Naive thymus-derived CD8-positive, alpha-beta T cell (primary cell): ENCODE results near the gene MPV17L. TPM values are rescaled to one million over a fixed set of nuclear protein-coding genes. Genes with fewer than 3 reads are reported as not detected.

Source experiments
- ATAC-seq, 2 donors: fragments of 150-1000 bp; cut with Tn5 transposase in 1 of 2; sonication (Bioruptor Pico), chemical (Tn5 transposase) in 1 of 2; 1 replicate in 1 of 2; 2 replicates in 1 of 2; pipeline ENCODE4 v1.10.0; 2021; ENCODE audit warnings: mild to moderate bottlenecking in 2 of 2, moderate library complexity in 2 of 2
- POLR2A ChIA-PET: fragments of 350-600 bp; sonication (Branson Sonifier 250); formaldehyde crosslinking; loops from one replicate; lab custom pipeline; 2021; ENCODE audit warnings: antibody characterized with exemption; lab: Charles Lee
- DNase-seq, 10 donors: peaks; one replicate each; pipeline versions ENCODE4 v3.0.0 to v3.0.0-alpha.2; 2020 to 2022
- H3K27ac Mint-ChIP-seq, 10 donors: one replicate each; pipeline ENCODE4 v1.8.0; 2020 to 2022; ENCODE audit warnings: mild to moderate bottlenecking in 10 of 10, mixed read lengths in 10 of 10, moderate library complexity in 4 of 10, inconsistent platforms in 1 of 10
- H3K27me3 Mint-ChIP-seq, 5 donors: one replicate each; pipeline ENCODE4 v1.8.0; 2021 to 2022; ENCODE audit warnings: mixed read lengths in 5 of 5
- H3K36me3 Mint-ChIP-seq, 3 donors: one replicate each; pipeline ENCODE4 v1.8.0; 2020 to 2022; ENCODE audit warnings: mixed read lengths in 3 of 3, mild to moderate bottlenecking in 2 of 3, inconsistent platforms in 1 of 3
- H3K4me1 Mint-ChIP-seq, 4 donors: one replicate each; pipeline ENCODE4 v1.8.0; 2021 to 2022; ENCODE audit warnings: mixed read lengths in 4 of 4
- H3K4me3 Mint-ChIP-seq, 10 donors: one replicate each; pipeline ENCODE4 v1.8.0; 2020 to 2022; ENCODE audit warnings: mild to moderate bottlenecking in 10 of 10, mixed read lengths in 10 of 10, moderate library complexity in 6 of 10, inconsistent platforms in 1 of 10
- H3K9me3 Mint-ChIP-seq, 9 donors: one replicate each; pipeline ENCODE4 v1.8.0; 2020 to 2022; ENCODE audit warnings: mixed read lengths in 9 of 9, mild to moderate bottlenecking in 3 of 9, inconsistent platforms in 1 of 9, moderate library complexity in 1 of 9
- polyA plus RNA-seq, 3 donors: library from polyadenylated mRNA; unstranded; fragments of 300-500 nt; fragmentation: Illumina TruSeq; gene quantifications; one replicate each; pipeline ENCODE4 v1.2.3, GENCODE V29; 2021
- total RNA-seq, 8 experiments: library from RNA in 2 of 8; stranded (reverse) in 2 of 8; gene quantifications; one replicate each; pipeline ENCODE4 v1.2.3 and lab custom pipeline; 2021 to 2026

MPV17L gene
- total and polyA plus RNA-seq, 5 experiments from 2014 or later = not detected

- H3K4me1 Mint-ChIP-seq = no peaks in the 10 kb centered on the region
- H3K4me3 Mint-ChIP-seq = no peak overlapping the region
- H3K36me3 Mint-ChIP-seq = no peaks in the 10 kb centered on the region
- H3K27ac Mint-ChIP-seq = no peak overlapping the region
- ATAC-seq (no peak), DNase-seq (no peak)
- POLR2A ChIA-PET = no interaction called here
- no peaks in the 10 kb centered on the region for H3K9me3 Mint-ChIP-seq
- H3K27me3 Mint-ChIP-seq = peaks cover 0 to 15% (median 0%) of the 10 kb centered on the region in 5 donors
Measured at GRCh38 chr16:15460601-15461000, 65.0 kb downstream of the MPV17L start.

- peaks cover 0 to 15% (median 0%) of the 10 kb centered on the region in 5 donors for H3K27me3 Mint-ChIP-seq
- no peak overlapping the region for H3K4me3 Mint-ChIP-seq
- no peaks in the 10 kb centered on the region for H3K4me1 Mint-ChIP-seq
- DNase-seq (no peak), ATAC-seq (no peak)
- peaks cover 0 to 5% (median 0%) of the 10 kb centered on the region in 9 donors for H3K9me3 Mint-ChIP-seq
- no peak overlapping the region for H3K27ac Mint-ChIP-seq
- no peaks in the 10 kb centered on the region for H3K36me3 Mint-ChIP-seq
- POLR2A ChIA-PET = no interaction called here
Measured at GRCh38 chr16:15461376-15461775, 65.8 kb downstream of the MPV17L start.

Other genes with a start within 250 kb of the MPV17L start
- 10 to 100 TPM; 27.3 to 32.4 TPM for gene NPIPA5, start 17.5 kb upstream of the MPV17L start, total RNA-seq
- gene NPIPA5, start 17.5 kb upstream of the MPV17L start, polyA plus RNA-seq = 1 to 10 TPM in 1 of 3 donors, under 1 TPM in 1, not detected in 1; 0.29 to 1.9 TPM
- 1 to 10 TPM; 3.5 to 4.6 TPM for gene BMERB1, start 38.8 kb downstream of the MPV17L start, total RNA-seq
- gene BMERB1, start 38.8 kb downstream of the MPV17L start, polyA plus RNA-seq = 1 to 10 TPM; 1.4 to 2.2 (median 2.1) TPM
- 100 to 1,000 TPM; 228 to 256 TPM for gene MARF1, start 247.4 kb downstream of the MPV17L start, total RNA-seq
- gene MARF1, start 247.4 kb downstream of the MPV17L start, polyA plus RNA-seq = 10 to 100 TPM; 10.9 to 18.2 (median 15.2) TPM